Activated gamma-delta T cell (primary cell): ENCODE data around the gene TMEM38B.

ENCODE experiments used
- DNase-seq: peaks from one replicate; lab custom pipeline; 2025; lab: John Stamatoyannopoulos, UW
- total RNA-seq, 2 donors: gene quantifications; one replicate each; lab custom pipeline; 2026; lab: John Stamatoyannopoulos, UW

The TMEM38B gene
- 9.9 to 11.2 reads per million in 2 donors for total RNA-seq

- peak; percentile 62 for DNase-seq
Measured at GRCh38 chr9:105694190-105694847, at the start of gene TMEM38B. TMEM38B (plus strand) TSS chr9:105694541; CDS start chr9:105694661, 120 bp downstream.

- no peak for DNase-seq
Measured at GRCh38 chr9:105646879-105647594, 47.3 kb upstream of the TMEM38B start.

- no peak for DNase-seq
Measured at GRCh38 chr9:105647595-105648349, 46.6 kb upstream of the TMEM38B start.

GRCh38 chr9:105651806-105652205 is 42.5 kb upstream of the TMEM38B start:
- no peak for DNase-seq

GRCh38 chr9:105656131-105656921 is 38.0 kb upstream of the TMEM38B start:
- DNase-seq, result no peak

- no peak for DNase-seq
Measured at GRCh38 chr9:105658351-105658750, 36.0 kb upstream of the TMEM38B start.

GRCh38 chr9:105661011-105661410 is 33.3 kb upstream of the TMEM38B start:
- DNase-seq, result no peak

- DNase-seq, result no peak
Measured at GRCh38 chr9:105662184-105663104, 31.9 kb upstream of the TMEM38B start, which contains the start of gene TAL2. TAL2 (plus strand) TSS chr9:105662457; CDS start chr9:105662497, 40 bp downstream.

- DNase-seq, result no peak
Measured at GRCh38 chr9:105663914-105664313, 30.4 kb upstream of the TMEM38B start.

GRCh38 chr9:105667867-105668266 is 26.5 kb upstream of the TMEM38B start:
- DNase-seq, result no peak

GRCh38 chr9:105670315-105670714 is 24.0 kb upstream of the TMEM38B start:
- DNase-seq, result no peak

GRCh38 chr9:105670775-105671174 is 23.6 kb upstream of the TMEM38B start:
- DNase-seq, result no peak

GRCh38 chr9:105672711-105673234 is 21.6 kb upstream of the TMEM38B start:
- DNase-seq, result no peak

- DNase-seq, result no peak
Measured at GRCh38 chr9:105673850-105674387, 20.4 kb upstream of the TMEM38B start.

- no peak for DNase-seq
Measured at GRCh38 chr9:105676351-105676923, 17.9 kb upstream of the TMEM38B start.

- no peak for DNase-seq
Measured at GRCh38 chr9:105678163-105678562, 16.2 kb upstream of the TMEM38B start.

- no peak for DNase-seq
Measured at GRCh38 chr9:105678781-105679180, 15.6 kb upstream of the TMEM38B start.

GRCh38 chr9:105679257-105680022 is 14.9 kb upstream of the TMEM38B start:
- no peak for DNase-seq

- DNase-seq, result no peak
Measured at GRCh38 chr9:105681313-105681712, 13.0 kb upstream of the TMEM38B start.
